ENCODE results near the gene TMEM129.

DNA sequence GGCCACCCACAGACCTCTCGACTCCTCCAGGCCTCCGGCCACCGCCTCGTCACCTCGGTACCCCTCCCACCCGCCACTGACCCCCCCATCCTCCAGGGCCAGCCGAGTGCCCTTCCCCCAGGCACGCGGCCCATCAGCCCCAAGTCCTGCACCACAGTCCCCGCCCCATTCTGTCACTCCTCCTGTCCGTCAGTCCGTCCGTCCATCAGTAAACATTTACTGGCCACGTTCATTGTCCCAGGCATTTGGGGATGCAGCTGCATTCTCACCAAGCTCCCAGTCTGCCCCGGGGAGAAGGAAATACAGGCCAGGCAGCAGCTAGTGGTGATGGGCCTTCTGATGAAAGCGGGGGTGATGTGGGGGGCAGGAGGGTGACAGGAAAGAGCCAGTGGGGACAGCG lies 36.7 kb upstream of the TMEM129 start:
- TF ChIP-seq, protein P1, sequence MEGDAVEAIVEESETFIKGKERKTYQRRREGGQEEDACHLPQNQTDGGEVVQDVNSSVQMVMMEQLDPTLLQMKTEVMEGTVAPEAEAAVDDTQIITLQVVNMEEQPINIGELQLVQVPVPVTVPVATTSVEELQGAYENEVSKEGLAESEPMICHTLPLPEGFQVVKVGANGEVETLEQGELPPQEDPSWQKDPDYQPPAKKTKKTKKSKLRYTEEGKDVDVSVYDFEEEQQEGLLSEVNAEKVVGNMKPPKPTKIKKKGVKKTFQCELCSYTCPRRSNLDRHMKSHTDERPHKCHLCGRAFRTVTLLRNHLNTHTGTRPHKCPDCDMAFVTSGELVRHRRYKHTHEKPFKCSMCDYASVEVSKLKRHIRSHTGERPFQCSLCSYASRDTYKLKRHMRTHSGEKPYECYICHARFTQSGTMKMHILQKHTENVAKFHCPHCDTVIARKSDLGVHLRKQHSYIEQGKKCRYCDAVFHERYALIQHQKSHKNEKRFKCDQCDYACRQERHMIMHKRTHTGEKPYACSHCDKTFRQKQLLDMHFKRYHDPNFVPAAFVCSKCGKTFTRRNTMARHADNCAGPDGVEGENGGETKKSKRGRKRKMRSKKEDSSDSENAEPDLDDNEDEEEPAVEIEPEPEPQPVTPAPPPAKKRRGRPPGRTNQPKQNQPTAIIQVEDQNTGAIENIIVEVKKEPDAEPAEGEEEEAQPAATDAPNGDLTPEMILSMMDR (IDR thresholded peaks at IDR 0.05): no peak
- TF ChIP-seq POLR2AphosphoS5 (IDR thresholded peaks at IDR 0.05) (no peak), EP300 (IDR thresholded peaks at IDR 0.05) (no peak)
